ENCODE data around the gene TIGAR.

TIGAR gene

GRCh38 chr12:4320853-4321701, at the start of gene TIGAR:
TSS of gene TIGAR (plus strand) at chr12:4321213. CDS start at chr12:4321272, 59 bp downstream.
- peak; percentile 91 for DNase-seq

- peak; percentile 83 for DNase-seq
Observed at GRCh38 chr12:4271717-4272423, 49.1 kb upstream of the TIGAR start.

- peak; percentile 72 for DNase-seq
Observed at GRCh38 chr12:4272424-4273272, 48.4 kb upstream of the TIGAR start.

GRCh38 chr12:4273273-4273651, 47.8 kb upstream of the TIGAR start:
- DNase-seq, result no peak

- peak; percentile 73 for DNase-seq
Observed at GRCh38 chr12:4273652-4274395, 47.2 kb upstream of the TIGAR start, which contains the start of gene CCND2. TSS of gene CCND2 (plus strand) at chr12:4273762. CDS start at chr12:4274041, 279 bp downstream.

GRCh38 chr12:4274396-4275015, 46.5 kb upstream of the TIGAR start:
- peak; percentile 50 for DNase-seq

- DNase-seq, result no peak
Observed at GRCh38 chr12:4275016-4275869, 45.8 kb upstream of the TIGAR start.

GRCh38 chr12:4275870-4276301, 45.1 kb upstream of the TIGAR start:
- no peak for DNase-seq

GRCh38 chr12:4276524-4277204, 44.3 kb upstream of the TIGAR start:
- DNase-seq, result peak; percentile 80

- no peak for DNase-seq
Observed at GRCh38 chr12:4277205-4277543, 43.8 kb upstream of the TIGAR start.

GRCh38 chr12:4277857-4278256, 43.2 kb upstream of the TIGAR start:
- no peak for DNase-seq

- DNase-seq, result no peak
Observed at GRCh38 chr12:4278329-4279197, 42.5 kb upstream of the TIGAR start.

GRCh38 chr12:4279198-4279690, 41.8 kb upstream of the TIGAR start:
- no peak for DNase-seq

GRCh38 chr12:4280351-4281163, 40.5 kb upstream of the TIGAR start:
- DNase-seq, result no peak

- DNase-seq, result no peak
Observed at GRCh38 chr12:4281173-4281654, 39.8 kb upstream of the TIGAR start.

GRCh38 chr12:4282103-4282891, 38.7 kb upstream of the TIGAR start:
- DNase-seq, result no peak

GRCh38 chr12:4282892-4283511, 38.0 kb upstream of the TIGAR start:
- no peak for DNase-seq
